Peyer's patch (tissue), 4 donors: ENCODE measurements around the gene SEMA5A.

Experiments used
- POLR2A ChIP-seq, 2 donors: fragments of 450-650 bp; IDR thresholded peaks; one replicate each; pipeline ENCODE4 v1.5.1; 2017; ENCODE audit warnings: antibody characterized with exemption in 2 of 2, mild to moderate bottlenecking in 2 of 2, moderate library complexity in 2 of 2
- TF ChIP-seq, protein P1 (sequence below), 6 experiments: fragments of 450-650 bp in 4 of 6; fragments of 200-600 bp in 2 of 6; sonication (generic) in 1 of 6; IDR thresholded peaks; one replicate each; pipeline ENCODE4 v1.5.1; 2017 to 2019; ENCODE audit warnings: antibody characterized with exemption in 6 of 6, mild to moderate bottlenecking in 3 of 6, moderate library complexity in 1 of 6

DNA sequence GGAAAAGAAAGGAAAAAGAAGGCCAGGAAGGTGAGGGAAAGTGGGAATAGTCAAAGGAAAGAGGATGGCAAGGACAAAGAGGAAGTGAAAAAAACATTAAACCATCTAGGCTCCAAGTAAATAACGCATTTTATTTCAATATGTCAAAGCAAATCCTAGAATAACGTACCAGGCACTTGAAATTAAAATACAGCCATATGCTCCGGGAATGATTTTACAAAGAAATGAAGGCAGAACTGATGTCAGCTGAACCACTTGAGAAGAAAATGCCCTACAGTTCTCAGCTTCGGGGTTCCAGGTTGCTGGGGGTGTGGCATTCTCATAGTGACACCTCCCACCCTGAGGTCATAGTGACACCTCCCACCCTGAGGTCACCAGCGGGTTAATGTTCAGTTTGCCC, 281.6 kb downstream of the SEMA5A start:
- TF ChIP-seq, protein P1, sequence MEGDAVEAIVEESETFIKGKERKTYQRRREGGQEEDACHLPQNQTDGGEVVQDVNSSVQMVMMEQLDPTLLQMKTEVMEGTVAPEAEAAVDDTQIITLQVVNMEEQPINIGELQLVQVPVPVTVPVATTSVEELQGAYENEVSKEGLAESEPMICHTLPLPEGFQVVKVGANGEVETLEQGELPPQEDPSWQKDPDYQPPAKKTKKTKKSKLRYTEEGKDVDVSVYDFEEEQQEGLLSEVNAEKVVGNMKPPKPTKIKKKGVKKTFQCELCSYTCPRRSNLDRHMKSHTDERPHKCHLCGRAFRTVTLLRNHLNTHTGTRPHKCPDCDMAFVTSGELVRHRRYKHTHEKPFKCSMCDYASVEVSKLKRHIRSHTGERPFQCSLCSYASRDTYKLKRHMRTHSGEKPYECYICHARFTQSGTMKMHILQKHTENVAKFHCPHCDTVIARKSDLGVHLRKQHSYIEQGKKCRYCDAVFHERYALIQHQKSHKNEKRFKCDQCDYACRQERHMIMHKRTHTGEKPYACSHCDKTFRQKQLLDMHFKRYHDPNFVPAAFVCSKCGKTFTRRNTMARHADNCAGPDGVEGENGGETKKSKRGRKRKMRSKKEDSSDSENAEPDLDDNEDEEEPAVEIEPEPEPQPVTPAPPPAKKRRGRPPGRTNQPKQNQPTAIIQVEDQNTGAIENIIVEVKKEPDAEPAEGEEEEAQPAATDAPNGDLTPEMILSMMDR (IDR thresholded peaks at IDR 0.05): no peak
- TF ChIP-seq POLR2A (IDR thresholded peaks at IDR 0.05): no peak
